22Rv1 (cell line): Measurements from ENCODE around the gene TBPL2.

Experiments
- H3K27ac ChIP-seq: fragments of 450-650 bp; 2 replicates; pipeline ENCODE4 v1.5.1; 2017
- ZFX ChIP-seq: fragments of 450-650 bp; IDR thresholded peaks from 2 replicates; pipeline ENCODE4 v1.6.1; 2017; ENCODE audit warnings: antibody characterized with exemption, borderline replicate concordance
- TF ChIP-seq, protein P1 (sequence below): fragments of 450-650 bp; IDR thresholded peaks from 2 replicates; pipeline ENCODE4 v1.5.1; 2017; ENCODE audit warnings: mild to moderate bottlenecking

The TBPL2 gene

DNA sequence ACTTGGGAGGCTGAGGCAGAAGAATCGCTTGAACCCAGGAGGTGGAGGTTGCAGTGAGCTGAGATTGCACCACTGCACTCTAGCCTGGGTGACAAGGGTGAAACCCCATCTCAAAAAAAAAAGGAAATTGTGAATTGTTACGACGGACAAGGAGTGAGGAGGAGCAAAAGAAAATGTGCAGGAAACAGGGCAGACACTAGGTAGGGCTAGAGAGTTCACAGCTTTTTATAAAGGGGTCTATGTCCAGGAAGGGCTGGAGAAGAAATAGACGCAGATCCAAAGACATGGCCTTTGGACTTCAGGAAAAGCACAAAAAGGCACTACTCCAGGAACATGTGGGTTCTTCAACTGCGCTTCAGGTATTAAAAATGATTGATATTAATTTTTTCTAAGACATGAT lies 63.2 kb downstream of the TBPL2 start:
- no peak overlapping the region for H3K27ac ChIP-seq
- no peak for TF ChIP-seq ZFX
- TF ChIP-seq, protein P1, sequence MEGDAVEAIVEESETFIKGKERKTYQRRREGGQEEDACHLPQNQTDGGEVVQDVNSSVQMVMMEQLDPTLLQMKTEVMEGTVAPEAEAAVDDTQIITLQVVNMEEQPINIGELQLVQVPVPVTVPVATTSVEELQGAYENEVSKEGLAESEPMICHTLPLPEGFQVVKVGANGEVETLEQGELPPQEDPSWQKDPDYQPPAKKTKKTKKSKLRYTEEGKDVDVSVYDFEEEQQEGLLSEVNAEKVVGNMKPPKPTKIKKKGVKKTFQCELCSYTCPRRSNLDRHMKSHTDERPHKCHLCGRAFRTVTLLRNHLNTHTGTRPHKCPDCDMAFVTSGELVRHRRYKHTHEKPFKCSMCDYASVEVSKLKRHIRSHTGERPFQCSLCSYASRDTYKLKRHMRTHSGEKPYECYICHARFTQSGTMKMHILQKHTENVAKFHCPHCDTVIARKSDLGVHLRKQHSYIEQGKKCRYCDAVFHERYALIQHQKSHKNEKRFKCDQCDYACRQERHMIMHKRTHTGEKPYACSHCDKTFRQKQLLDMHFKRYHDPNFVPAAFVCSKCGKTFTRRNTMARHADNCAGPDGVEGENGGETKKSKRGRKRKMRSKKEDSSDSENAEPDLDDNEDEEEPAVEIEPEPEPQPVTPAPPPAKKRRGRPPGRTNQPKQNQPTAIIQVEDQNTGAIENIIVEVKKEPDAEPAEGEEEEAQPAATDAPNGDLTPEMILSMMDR, result no peak

DNA sequence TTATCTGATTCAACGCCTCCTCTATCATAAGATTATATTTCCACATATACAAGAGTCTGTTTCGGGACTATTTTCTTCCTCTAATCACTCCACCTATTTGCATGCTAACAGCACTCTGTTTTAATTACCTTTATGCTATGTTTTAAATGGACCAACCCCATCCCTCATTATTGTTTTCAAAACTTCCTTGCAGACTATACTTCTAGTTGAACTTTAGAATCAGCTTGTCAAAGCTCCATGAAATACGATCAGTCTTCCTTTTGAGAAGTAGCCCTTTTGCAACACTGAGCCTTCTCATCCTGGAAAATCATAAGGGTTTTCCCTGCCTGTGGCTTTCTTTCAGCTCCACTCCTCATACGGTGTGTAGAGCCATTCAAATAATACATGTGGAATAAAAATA lies 65.6 kb downstream of the TBPL2 start:
- H3K27ac ChIP-seq, result no peak overlapping the region
- TF ChIP-seq, protein P1, result no peak
- TF ChIP-seq ZFX, result no peak

DNA sequence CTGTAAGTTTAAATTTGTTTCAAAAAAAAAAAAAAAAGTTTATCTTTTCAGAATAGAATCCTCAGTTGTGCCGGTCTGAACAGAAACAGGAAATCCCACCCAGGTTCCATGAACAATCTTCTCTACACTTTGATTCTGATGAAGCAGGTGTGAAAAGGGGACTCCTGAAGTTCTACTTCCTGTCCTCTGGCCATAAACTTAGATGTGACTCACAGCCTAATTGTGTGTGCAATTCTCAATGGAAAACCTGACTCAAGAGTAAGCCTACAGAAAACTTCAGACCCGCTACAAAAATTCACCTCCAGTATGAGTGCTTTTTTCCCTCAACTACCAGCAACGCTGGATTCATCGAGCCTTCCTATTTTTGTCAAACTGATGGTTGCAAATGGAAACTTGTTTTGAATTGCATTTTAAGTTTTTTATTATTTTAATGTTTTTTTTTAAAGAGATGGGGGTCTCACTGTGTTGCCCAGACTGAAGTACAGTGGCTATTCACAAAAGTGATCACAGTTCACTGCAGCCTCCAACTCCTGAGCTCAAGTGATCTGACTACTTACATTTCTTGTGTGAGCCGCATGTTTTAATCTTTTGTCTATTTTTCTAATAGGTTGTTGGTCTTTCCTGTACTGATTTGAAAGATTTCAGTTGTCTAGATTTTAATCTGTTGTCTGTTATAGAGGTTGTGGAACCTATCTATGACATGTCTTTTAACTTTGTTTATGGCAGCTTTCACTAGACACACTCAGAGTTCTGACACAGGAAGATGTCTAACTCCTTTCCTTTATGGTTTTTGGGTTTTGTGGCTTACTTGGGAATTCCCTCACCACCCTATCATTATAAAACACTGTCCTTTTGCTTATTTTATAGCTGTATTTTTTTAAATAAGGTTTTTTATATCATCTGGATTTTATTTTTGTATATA lies 66.4 kb downstream of the TBPL2 start:
- no peak overlapping the region for H3K27ac ChIP-seq
- TF ChIP-seq, protein P1, result no peak

DNA sequence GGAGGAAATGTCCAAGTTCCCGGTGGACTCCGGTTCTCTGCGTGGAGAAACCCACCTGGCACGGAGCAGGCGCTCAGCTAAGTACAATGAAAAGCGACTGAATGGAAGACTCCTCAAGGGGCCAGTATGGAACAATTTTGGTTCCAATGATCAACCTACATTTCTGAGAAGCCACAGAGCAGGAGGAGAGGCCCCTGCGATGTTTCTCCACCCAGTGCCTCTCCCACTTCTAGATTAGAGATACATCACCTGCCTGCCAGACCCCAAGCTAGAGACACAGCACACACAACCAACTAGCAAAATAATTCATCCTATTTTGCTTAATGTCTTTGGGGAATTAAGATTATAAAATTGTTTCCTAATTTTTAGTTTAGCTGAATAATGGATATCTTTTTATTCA lies 67.6 kb downstream of the TBPL2 start:
- TF ChIP-seq ZFX, result no peak
- TF ChIP-seq, protein P1, result no peak
- H3K27ac ChIP-seq, result no peak overlapping the region

DNA sequence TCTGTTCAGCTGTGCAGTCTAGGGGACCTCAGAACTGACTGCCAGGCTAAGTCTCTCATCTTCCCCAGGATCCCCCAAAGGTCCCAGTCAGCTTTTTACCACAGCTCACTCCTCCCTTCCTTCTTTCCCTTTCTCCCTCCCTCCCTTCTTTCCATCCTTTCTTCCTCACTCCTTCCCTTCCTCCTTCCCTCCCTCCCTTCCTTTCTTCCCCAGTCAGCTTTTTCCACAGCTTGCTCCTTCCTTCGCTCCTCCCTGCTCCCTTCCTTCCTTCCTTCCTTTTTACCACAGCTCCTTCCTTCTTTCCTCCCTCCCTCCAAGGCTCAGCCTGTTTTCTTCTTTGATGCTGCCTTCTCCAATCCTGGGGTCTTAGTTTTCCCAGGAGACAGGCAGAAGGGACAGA lies 68.0 kb downstream of the TBPL2 start:
- H3K27ac ChIP-seq, result no peak overlapping the region
- no peak for TF ChIP-seq ZFX
- TF ChIP-seq, protein P1, result no peak

DNA sequence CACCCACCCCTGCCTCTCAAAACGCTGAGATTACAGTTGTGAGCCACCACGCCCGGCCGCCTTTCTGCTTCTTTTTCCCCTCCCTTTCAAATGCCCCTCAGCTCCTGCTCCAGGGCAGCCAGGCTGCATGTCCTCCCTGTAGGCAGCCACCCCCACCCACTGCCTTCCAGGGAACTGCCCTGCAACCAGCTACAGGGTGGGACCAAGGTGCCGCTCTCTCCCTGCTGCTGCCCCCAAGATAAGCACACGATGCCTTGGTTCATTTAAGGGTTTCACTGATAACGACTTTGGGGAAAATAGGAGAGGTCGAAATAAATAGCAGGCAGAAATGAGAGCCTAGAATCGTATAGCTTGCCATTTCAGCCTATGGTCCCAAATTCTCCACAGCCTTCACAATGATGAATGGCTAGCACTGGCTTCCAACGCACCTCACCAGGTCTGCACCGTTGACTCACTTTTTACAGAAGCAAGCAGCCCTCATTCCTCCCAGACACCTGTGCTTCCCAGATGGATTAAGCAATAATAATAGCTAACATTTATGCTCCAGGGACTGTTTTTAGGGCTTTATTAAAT lies 69.4 kb downstream of the TBPL2 start:
- TF ChIP-seq, protein P1, result no peak
- no peak for TF ChIP-seq ZFX
- no peak overlapping the region for H3K27ac ChIP-seq

DNA sequence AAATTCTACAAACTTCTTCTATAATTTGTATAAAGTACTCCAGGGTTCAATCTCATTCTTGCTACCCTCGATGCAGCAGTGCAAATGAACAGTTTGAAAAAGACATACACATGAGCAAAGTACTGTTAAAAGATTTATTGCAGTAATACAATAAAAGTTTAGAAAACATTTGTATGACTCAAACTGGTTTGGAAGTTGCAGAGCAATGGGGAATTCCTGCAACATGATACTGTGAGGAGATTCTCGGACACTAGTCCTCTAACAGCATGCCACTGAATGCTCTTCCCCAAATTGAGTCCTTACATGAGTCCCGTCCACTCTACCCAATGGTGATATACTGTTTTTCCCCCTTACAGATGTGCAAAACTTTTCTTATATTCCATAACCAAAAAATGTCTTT lies 74.1 kb downstream of the TBPL2 start:
- TF ChIP-seq, protein P1, result no peak
- no peak for TF ChIP-seq ZFX
- no peak overlapping the region for H3K27ac ChIP-seq
